ENCODE data around the gene STX10. TPM values are rescaled to one million over a fixed set of nuclear protein-coding genes. Genes with fewer than 3 reads are reported as not detected.

Gene STX10
- total and polyA plus RNA-seq, 9 of the 15 experiments (the other 6 are each of a cell fraction or from before 2014, with no cell fraction given): 0.51 to 66.3 (median 31.0) TPM

DNA sequence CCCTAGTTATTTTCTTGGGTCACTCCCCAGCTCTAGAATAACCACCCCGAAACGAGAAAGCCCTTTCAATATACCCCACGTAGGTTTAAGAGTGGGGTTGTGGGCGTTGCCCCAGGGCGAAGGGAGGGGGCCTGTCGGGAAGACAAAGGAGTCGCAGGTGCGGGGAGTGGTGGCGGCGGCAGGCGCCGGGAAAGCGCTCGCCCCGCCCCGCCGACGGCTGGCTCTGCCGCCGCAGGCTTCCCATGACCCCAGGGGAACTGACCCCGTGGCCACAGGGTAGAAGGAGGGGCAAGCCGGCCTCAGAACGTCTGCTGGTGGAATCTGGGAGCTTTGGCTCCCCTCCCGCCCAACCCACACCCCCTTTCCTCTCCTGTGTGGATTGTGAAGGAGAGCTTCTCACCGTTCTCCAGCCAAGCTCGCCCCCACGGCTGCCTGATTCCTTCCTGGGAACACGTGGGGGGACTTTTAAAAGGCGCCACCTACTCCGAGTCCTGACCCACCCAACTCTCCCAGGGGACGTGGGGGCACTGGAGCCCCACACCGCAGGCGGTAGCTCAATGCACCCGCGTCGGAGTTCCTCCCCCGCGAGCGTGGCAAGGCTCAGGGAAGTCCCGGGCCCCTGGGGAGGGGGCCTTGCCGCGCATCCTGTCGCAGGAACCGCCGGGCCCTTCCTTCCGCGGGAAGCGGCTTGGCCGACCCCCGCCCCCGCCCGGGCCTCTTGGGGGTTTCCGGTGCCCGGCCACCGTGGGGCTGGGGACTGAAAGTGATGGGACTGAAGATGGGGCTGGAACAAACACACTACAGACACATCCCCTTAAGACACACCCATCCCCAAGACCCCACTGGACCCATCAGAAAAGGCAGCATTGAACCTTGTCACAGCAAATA is 5.5 kb upstream of the STX10 start (continued):
- TF ChIP-seq ZNF444 (CRISPR knock-in tag; IDR thresholded peaks at IDR 0.05): no peak
- no peak for TF ChIP-seq ZNF280B (CRISPR knock-in tag; IDR thresholded peaks at IDR 0.05)
- no peak for TF ChIP-seq ARID1B (IDR thresholded peaks at IDR 0.05)
- TF ChIP-seq RBBP5 (IDR thresholded peaks at IDR 0.05; ENCODE audit: borderline replicate concordance, insufficient read depth, low read length, poor library complexity, severe bottlenecking): peak; percentile 34
- TF ChIP-seq TCF7L2 (IDR thresholded peaks at IDR 0.05; ENCODE audit: low read depth, low read length): no peak
- peak; percentile 86 for TF ChIP-seq ILF3 (IDR thresholded peaks at IDR 0.05; ENCODE audit: borderline replicate concordance)
- TF ChIP-seq RBFOX2 (IDR thresholded peaks at IDR 0.05; ENCODE audit: low read depth, low read length): peak; percentile 80
- peak; percentile 58; the same call in 1 of the 2 replicates for TF ChIP-seq MYNN (IDR thresholded peaks at IDR 0.05)
- no peak for TF ChIP-seq MYNN (CRISPR knock-in tag; IDR thresholded peaks at IDR 0.05)
- no peak; a peak in 1 of 4 replicates for TF ChIP-seq TBL1XR1 (IDR thresholded peaks at IDR 0.05; ENCODE audit: low read length in 2 of 2)
- TF ChIP-seq FUS (optimal IDR thresholded peaks at IDR 0.05; ENCODE audit: low read depth, low read length): peak; percentile 94
- TF ChIP-seq, protein P1, sequence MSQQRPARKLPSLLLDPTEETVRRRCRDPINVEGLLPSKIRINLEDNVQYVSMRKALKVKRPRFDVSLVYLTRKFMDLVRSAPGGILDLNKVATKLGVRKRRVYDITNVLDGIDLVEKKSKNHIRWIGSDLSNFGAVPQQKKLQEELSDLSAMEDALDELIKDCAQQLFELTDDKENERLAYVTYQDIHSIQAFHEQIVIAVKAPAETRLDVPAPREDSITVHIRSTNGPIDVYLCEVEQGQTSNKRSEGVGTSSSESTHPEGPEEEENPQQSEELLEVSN (IDR thresholded peaks at IDR 0.05; ENCODE audit: borderline replicate concordance in 1 of 2, extremely low read depth in 1 of 2, insufficient read depth in 1 of 2, insufficient read length in 1 of 2, low read depth in 1 of 2, low read length in 1 of 2, poor library complexity in 1 of 2, severe bottlenecking in 1 of 2): peak in 1 of 2 experiments; percentile 23
- no peak for TF ChIP-seq ZNF77 (CRISPR knock-in tag; IDR thresholded peaks at IDR 0.05)
- TF ChIP-seq, protein P2, sequence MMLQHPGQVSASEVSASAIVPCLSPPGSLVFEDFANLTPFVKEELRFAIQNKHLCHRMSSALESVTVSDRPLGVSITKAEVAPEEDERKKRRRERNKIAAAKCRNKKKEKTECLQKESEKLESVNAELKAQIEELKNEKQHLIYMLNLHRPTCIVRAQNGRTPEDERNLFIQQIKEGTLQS (IDR thresholded peaks at IDR 0.05): no peak
- TF ChIP-seq, protein P2 (CRISPR knock-in tag; conservative IDR thresholded peaks at IDR 0.05): 0 out of 2 replicates have a peak, but pooled peaks have one; percentile 62

Measured in K562 (cell line).